K562 (cell line): ENCODE measurements around the gene MAML1. TPM values are rescaled to one million over a fixed set of nuclear protein-coding genes. Genes with fewer than 3 reads are reported as not detected.
A peak's percentile ranks its signal among the peaks of the same experiment; 100 is the strongest.

Experiments used
- ADNP ChIP-seq: fragments of 200-800 bp; sonication (Bioruptor generic); IDR thresholded peaks from 2 replicates; pipeline ENCODE4 v1.6.1; 2016; ENCODE audit warnings: missing genetic modification characterization, missing compliant biosample characterization
- ATF2 ChIP-seq: sonication (generic); formaldehyde crosslinking; IDR thresholded peaks from 2 replicates; pipeline ENCODE4 v1.8.1; 2022; ENCODE audit warnings: missing genetic modification reagents
- DPF2 ChIP-seq: fragments of 450-650 bp; IDR thresholded peaks from 2 replicates; pipeline ENCODE4 v1.6.1; 2016
- EHMT2 ChIP-seq: fragments of 450-650 bp; IDR thresholded peaks from 2 replicates; pipeline ENCODE4 v1.6.1; 2018; ENCODE audit warnings: antibody characterized with exemption
- FOXA1 ChIP-seq: fragments of 450-650 bp; IDR thresholded peaks from 2 replicates; pipeline ENCODE4 v1.6.1; 2016; ENCODE audit warnings: mild to moderate bottlenecking, borderline replicate concordance
- JUN ChIP-seq, 2 experiments: sonication (generic) in 1 of 2; formaldehyde crosslinking in 1 of 2; IDR thresholded peaks; 2 replicates each; pipeline versions ENCODE4 v1.6.1 to v1.8.0; 2012 to 2022; ENCODE audit warnings: borderline replicate concordance in 2 of 2, mild to moderate bottlenecking in 2 of 2, improper control_type of control experiment in 1 of 2, low read depth in 1 of 2, low read length in 1 of 2, missing genetic modification reagents in 1 of 2
- KAT7 ChIP-seq: sonication (generic); formaldehyde crosslinking; IDR thresholded peaks from 2 replicates; pipeline ENCODE4 v1.8.0; 2022; ENCODE audit warnings: missing genetic modification reagents, mild to moderate bottlenecking, borderline replicate concordance
- MAX ChIP-seq: sonication (generic); formaldehyde crosslinking; IDR thresholded peaks from 2 replicates; pipeline ENCODE4 v1.9.0; 2022; ENCODE audit warnings: mild to moderate bottlenecking, missing genetic modification reagents
- MCM3 ChIP-seq: fragments of 450-650 bp; IDR thresholded peaks from 2 replicates; pipeline ENCODE4 v1.6.1; 2016
- NR4A1 ChIP-seq, 2 experiments: fragments of 250-450 bp in 1 of 2; fragments of 450-650 bp in 1 of 2; sonication (Bioruptor Pico) in 1 of 2; IDR thresholded peaks; 2 replicates each; pipeline versions ENCODE4 v1.4.0 to v1.6.1; 2016 to 2020; ENCODE audit warnings: mild to moderate bottlenecking in 2 of 2, missing compliant biosample characterization in 1 of 2, missing genetic modification characterization in 1 of 2, moderate library complexity in 1 of 2
- POLR2H ChIP-seq: IDR thresholded peaks from 2 replicates; pipeline ENCODE4 v1.6.1; 2016; ENCODE audit warnings: missing genetic modification characterization, low read depth, mild to moderate bottlenecking, control low read depth, missing compliant biosample characterization, moderate library complexity
- SP1 ChIP-seq: sonication (generic); formaldehyde crosslinking; IDR thresholded peaks from 2 replicates; pipeline ENCODE4 v1.8.1; 2022; ENCODE audit warnings: mild to moderate bottlenecking, missing genetic modification reagents
- U2AF1 ChIP-seq: fragments of 200-400 bp; formaldehyde crosslinking; optimal IDR thresholded peaks from 2 replicates; pipeline ENCODE3; 2017; ENCODE audit warnings: mild to moderate bottlenecking, low read depth, low read length, moderate library complexity
- ZBTB43 ChIP-seq: sonication (generic); formaldehyde crosslinking; IDR thresholded peaks from 2 replicates; pipeline ENCODE4 v1.8.0; 2023; ENCODE audit warnings: mild to moderate bottlenecking, missing genetic modification reagents
- ZFPM2 ChIP-seq: fragments of 250-450 bp; sonication (Bioruptor Pico); IDR thresholded peaks from 2 replicates; pipeline ENCODE4 v1.5.1; 2022; ENCODE audit warnings: mild to moderate bottlenecking
- ZKSCAN3 ChIP-seq: fragments of 250-450 bp; sonication (Bioruptor Pico); IDR thresholded peaks from 2 replicates; pipeline ENCODE4 v1.4.0; 2020
- ZNF224 ChIP-seq: sonication (generic); formaldehyde crosslinking; IDR thresholded peaks from 2 replicates; pipeline ENCODE4 v1.8.0; 2022; ENCODE audit warnings: mild to moderate bottlenecking, missing genetic modification reagents
- ZNF324 ChIP-seq: fragments of 250-450 bp; sonication (Bioruptor Pico); IDR thresholded peaks from 2 replicates; pipeline ENCODE4 v1.4.0; 2020; ENCODE audit warnings: mild to moderate bottlenecking
- ZNF431 ChIP-seq: sonication (generic); formaldehyde crosslinking; IDR thresholded peaks from 2 replicates; pipeline ENCODE4 v1.8.0; 2022; ENCODE audit warnings: mild to moderate bottlenecking, missing genetic modification reagents
- ZNF444 ChIP-seq: fragments of 250-450 bp; sonication (Bioruptor Pico); IDR thresholded peaks from 2 replicates; pipeline ENCODE4 v1.4.0; 2020; ENCODE audit warnings: mild to moderate bottlenecking, moderate library complexity
- ZNF445 ChIP-seq: fragments of 250-450 bp; sonication (Bioruptor Pico); IDR thresholded peaks from 2 replicates; pipeline ENCODE4 v1.4.0; 2020; ENCODE audit warnings: low read depth, mild to moderate bottlenecking, moderate library complexity
- ZNF780A ChIP-seq: fragments of 250-450 bp; sonication (Bioruptor Pico); IDR thresholded peaks from 2 replicates; pipeline ENCODE4 v1.5.0; 2021; ENCODE audit warnings: mild to moderate bottlenecking
- polyA plus RNA-seq, 8 experiments: library from polyadenylated mRNA; depleted of rRNA in 4 of 8; stranded (reverse) in 5 of 8; unstranded in 3 of 8; fragments of >200 nt; fragmentation: Nextera tagmentation in 2 of 8; fragmentation: Illumina TruSeq in 1 of 8; extraction: Ambion mirVana in 2 of 8; extraction: Trizol in 1 of 8; gene quantifications; 2 replicates each; pipeline versions ENCODE4 v1.2.1 to v1.2.3, GENCODE V29; 2011 to 2014; ENCODE audit warnings: inconsistent platforms in 1 of 8, missing spikeins in 1 of 8
- total RNA-seq, 7 experiments: library from RNA; depleted of rRNA in 6 of 7; stranded (reverse); fragments of >200 nt in 6 of 7; fragmentation: Illumina TruSeq in 2 of 7; extraction: Trizol in 2 of 7; gene quantifications; 2 replicates each; pipeline versions ENCODE4 v1.2.1 to v1.2.3, GENCODE V29; 2011 to 2021; ENCODE audit warnings: low replicate concordance in 1 of 7
- TF ChIP-seq, protein P1 (sequence below): fragments of 250-450 bp; sonication (Bioruptor Pico); IDR thresholded peaks from 2 replicates; pipeline ENCODE4 v1.8.0; 2021; ENCODE audit warnings: mild to moderate bottlenecking, moderate library complexity

The MAML1 gene
- total and polyA plus RNA-seq, 9 of the 15 experiments (the other 6 are each of a cell fraction or from before 2014, with no cell fraction given): 0.32 to 18.4 (median 7.0) TPM

DNA sequence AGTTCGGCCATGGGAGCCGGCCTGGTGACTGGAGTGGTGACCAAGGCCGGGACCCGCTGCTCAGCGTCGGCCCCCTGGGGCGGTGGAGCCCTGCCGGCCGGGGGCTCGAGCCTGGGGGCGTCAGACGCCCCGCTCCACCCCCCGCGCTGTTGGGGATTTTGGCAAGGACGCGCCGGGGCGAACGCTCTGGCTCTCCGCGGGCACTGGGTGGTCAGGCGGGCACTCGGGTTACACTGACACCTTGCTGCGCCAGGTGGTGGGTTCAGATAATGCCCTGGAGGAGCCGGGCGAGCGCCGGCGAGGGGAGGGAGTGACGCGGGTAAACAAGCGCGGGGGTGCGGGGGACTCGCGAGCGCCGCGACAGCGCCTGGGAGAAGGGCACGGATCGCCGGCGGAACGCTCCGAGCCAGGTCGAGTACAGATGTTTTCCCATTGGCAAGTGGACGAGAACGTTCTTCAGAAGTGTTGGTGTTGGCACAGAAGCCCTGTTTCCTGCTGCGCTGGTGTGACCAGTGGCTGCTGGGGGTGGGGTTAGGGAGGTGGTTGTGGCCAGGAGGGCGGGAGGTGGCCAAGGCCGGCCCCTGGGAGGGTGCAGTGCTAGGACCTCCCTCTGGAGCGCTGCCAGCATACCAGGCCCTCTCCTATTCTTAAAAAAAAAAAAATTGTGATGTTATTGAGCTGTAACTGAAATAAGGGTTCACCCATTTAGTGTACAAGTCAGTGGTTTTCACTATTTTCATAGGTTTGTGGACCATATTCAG lies 88.9 kb downstream of the MAML1 start (continued):
- TF ChIP-seq ZKSCAN3 (CRISPR knock-in tag) (no peak), MAX (CRISPR knock-in tag) (no peak; the same call in none of the 2 replicates), JUN (IDR thresholded peaks at IDR 0.05; ENCODE audit: borderline replicate concordance, low read depth, low read length) (no peak), JUN (CRISPR knock-in tag; IDR thresholded peaks at IDR 0.05; ENCODE audit: borderline replicate concordance) (0 out of 2 replicates have a peak, but pooled peaks have one; percentile 52), ATF2 (CRISPR knock-in tag) (no peak), KAT7 (CRISPR knock-in tag) (peak; percentile 96), SP1 (CRISPR knock-in tag) (peak; percentile 71), ZNF445 (no peak), ZNF224 (no peak), ADNP (tag) (no peak), MCM3 (no peak), DPF2 (peak; percentile 42; the same call in 1 of the 2 replicates), POLR2H (peak; percentile 46; the same call in 1 of the 2 replicates), FOXA1 (no peak), ZBTB43 (CRISPR knock-in tag) (peak; percentile 84; the same call in 1 of the 2 replicates), ZFPM2 (no peak), U2AF1 (peak; percentile 69), ZNF444 (CRISPR knock-in tag) (no peak), ZNF431 (CRISPR knock-in tag) (no peak; the same call in 1 of the 2 replicates), ZNF324 (CRISPR knock-in tag) (no peak), ZNF780A (CRISPR knock-in tag) (no peak), NR4A1 (CRISPR knock-in tag; IDR thresholded peaks at IDR 0.05) (no peak), NR4A1 (tag; IDR thresholded peaks at IDR 0.05) (no peak), EHMT2 (no peak)
- TF ChIP-seq, protein P1, sequence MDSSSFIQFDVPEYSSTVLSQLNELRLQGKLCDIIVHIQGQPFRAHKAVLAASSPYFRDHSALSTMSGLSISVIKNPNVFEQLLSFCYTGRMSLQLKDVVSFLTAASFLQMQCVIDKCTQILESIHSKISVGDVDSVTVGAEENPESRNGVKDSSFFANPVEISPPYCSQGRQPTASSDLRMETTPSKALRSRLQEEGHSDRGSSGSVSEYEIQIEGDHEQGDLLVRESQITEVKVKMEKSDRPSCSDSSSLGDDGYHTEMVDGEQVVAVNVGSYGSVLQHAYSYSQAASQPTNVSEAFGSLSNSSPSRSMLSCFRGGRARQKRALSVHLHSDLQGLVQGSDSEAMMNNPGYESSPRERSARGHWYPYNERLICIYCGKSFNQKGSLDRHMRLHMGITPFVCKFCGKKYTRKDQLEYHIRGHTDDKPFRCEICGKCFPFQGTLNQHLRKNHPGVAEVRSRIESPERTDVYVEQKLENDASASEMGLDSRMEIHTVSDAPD (CRISPR knock-in tag): no peak
